AG08395 (cell line): ENCODE measurements around the gene C11orf21.
"Not testable (repeated sequence)": the region's sequence is repeated elsewhere in the genome, so short reads cannot be mapped to it uniquely, and the experiment has no call there.

Experiments used
- DNase-seq: peaks from one replicate; pipeline ENCODE4 v3.0.0; 2012; ENCODE audit warnings: mixed read lengths, low spot score

The C11orf21 gene

DNA sequence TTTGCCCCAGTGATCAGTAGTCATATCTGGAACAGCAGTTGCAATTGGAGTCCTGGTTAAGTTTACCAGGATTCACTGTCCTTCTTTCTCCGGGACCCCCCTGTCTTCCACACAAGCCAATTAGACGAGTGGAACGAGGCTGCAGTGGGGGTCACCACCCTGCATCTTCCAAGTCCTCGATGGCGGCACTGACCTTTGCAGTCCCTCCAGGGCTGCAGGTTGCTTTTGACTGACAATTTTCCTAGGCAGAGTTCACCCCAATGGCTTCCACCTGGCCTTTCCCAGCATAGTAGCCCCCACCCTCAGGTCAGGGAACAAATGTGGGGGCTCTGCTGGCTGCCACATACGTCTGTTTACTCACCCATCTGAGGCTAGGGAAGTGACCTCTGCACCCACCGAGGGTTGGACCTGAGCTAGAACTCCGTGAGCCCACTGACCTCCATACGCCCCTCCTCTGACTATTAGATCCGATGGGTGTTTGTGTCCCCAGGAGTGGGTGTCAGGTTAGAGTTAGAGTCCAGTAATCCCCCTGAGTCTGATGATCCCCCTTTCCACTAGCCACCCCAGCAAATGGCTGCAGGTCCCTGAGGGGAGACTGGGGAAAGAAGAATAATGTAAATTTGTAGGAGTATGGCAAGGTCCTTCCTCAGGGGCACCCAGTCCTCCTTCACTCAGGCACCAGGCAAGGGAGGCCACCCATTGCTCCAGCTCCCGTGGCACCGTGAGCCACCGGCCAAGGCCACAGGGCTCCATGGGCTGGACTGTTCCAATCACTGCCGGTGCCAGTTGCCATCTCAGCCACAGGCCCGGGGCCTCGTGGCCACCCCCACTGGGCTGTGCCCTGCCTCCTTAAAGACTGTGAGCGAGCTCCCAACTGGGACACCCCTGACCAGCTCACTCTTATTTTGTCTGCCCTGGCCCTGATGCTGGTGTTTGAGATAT, 5.5 kb downstream of the C11orf21 start:
- DNase-seq: no peak

DNA sequence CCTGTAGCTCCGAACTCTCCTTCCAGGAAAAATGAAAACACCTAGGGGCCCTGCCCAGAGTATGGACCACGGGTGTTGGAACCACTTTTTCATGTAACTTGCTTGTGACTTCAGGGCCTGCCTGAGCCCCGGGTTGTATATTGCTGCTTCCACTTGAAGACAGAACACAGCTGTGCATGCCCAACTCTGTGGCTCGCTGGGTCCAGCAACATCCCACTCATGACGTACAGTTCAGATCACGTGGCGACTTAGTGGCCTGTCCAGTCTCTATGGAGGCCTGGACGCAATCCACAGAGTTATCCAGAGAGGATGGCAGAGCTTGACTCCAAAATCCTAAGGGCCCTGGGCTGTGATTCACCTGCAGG, 6.8 kb downstream of the C11orf21 start:
- no peak for DNase-seq

DNA sequence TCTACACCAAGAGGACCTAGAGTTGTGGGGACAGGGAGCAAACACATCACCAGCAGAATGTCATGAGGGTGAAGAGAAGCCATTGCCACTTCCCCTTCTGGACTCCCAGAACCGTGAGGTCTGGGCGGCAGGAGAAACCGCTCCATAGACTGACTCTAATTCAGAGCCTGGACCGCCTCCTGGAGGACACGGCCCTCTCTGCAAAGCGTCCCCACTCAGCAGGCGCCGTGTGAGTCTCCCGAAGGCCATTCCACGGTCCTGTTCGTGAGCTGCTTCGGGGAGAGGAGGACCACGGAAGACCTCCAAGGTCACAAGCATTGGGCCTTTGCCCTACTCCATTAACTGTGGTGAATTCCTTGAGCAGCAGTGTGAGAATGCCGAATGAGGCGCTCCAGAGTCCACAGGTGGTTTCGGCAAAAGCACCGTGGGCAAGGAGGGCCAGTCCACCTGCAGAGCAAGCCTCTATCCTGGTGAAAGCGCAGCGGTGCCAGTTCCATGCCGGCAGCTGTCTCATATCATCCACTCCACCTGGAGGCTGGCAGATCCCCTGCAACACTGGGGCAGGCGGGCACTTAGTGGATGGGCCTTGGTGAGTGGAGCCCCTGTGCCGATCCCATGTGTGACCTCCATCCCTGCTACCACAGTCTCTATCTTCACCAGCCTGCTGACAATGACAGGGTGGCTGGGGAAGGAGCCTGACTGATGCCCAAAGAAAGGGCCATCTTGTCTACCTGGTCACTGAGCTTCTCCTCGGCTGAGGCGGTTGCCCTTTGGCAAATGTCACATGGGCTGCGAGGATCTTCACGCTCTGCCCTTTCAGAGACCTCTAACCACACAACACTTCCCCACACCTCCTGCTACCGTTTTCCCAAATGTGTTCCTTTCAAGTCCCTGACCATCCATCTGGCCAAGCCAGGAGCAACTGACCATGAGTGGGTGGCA, 7.5 kb downstream of the C11orf21 start:
- DNase-seq: no peak

DNA sequence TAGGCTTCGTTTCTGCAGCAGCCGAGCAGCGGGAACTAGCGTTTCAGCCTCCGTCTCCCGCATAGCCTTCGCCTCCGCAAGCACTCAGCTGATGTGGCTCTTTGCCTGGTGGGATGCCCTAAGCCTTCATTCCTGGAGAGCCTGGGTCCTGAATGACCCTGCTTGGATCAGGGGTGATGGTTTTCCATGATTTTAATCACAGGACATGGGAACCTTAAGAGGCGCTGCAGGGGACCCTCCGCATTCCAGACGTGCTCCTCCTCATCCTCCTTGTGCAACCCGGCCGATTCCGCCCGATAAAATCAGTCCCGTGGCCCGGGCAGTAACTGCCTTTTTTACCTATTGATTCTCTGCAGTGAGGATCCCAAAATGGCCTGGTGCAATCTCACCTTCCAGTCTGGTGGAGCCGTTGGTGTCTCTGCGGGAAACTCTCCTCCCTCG, 8.2 kb downstream of the C11orf21 start:
- no peak for DNase-seq

DNA sequence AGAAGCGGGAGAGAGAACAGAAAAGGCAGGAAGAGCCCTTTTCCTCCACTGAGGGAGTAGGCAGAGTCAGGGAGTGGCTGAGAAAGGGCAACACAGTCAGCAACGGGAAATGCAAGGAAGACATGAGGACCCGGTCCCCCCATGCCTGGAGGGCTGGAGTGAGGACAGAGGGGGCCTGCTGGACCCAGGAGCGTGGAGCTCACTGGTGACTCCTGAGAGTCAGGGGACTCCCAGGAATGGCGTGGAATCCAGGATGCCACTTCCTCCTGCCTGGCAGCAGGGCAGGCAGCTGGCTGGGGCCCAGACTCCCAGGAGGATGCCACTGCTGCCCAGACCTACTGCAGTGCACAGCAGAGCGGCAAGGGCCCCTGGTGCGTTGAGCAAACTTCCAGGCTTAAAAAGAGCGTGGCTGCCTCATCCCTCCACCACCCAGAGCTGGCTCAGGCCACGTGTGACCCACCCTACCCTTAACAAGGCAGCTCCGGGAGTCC, 11.3 kb downstream of the C11orf21 start:
- no peak for DNase-seq

DNA sequence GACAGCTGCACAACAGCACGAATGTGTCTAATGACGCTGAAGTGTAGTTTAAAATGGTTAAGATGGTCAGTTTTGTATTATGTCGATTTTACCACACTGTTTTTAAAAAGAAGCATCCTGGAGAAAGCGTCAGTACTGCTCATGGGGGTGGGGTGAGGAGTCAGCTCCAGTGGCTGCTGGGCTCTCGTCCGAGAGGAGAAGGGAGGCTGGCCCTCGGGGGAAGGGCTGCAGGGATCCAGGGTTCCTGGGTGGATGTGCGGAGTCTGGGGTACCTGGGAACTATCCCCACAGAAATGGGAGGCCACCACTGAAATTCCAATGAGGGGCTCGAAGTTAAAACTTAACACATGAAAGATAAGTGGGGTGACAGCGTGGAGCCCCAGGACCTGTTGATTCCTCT, 11.9 kb downstream of the C11orf21 start:
- DNase-seq: no peak

DNA sequence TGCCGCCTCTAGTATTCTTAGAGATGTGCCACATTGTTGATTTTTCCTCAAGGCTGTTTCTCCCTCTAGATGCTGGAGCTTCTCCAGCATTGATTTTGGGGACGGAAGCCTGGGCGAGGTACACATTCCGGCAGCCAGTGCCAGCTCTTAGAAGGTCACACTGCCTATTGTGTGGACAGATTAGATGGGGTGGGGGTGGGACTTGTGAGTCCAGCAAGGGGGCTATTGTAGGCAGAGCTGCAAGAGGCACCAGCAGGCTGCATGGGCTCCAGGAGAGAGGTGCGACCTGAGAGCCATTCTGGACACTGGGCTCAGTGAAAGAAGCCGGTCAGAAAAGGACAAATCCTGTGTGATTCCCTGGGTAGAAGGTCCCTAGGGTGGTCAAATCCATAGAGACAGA, 12.4 kb downstream of the C11orf21 start:
- DNase-seq: no peak

DNA sequence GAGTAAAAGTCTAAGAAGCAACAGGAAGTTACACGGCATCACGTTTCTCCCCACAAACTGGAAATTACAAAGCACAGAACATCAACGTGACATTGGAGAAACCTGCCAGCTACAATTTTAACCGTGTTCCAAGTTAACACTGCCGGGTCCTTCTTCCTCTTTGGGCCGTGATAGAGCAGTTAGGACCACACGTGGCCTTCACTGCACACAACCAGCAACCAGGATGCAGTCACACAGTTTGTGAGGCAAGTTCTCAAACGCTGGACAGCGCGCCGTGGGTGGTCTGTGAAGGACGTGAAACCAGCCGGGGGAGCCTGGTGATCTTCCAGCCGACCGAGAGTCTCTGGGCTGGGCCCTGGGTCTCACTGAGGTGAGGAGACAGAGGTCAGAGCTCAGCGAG, 14.6 kb downstream of the C11orf21 start:
- DNase-seq: no peak

DNA sequence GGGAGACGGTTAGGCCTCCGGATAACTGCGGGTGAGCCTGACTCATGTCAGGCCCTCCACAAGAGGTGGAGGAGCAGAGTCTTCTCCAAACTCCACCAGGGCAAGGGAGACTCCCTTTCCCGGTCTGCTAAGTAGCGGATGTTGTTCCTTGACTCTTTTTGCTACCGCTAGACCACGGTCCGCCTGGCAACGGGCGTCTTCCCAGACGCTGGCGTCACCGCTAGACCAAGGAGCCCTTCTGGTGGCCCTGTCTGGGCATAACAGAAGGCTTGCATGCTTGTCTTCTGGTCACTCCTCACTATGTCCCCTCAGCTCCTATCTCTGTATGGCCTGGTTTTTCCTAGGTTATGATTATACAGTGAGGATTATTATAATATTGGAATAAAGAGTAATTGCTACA, 15.4 kb downstream of the C11orf21 start:
- DNase-seq: not testable (repeated sequence)

DNA sequence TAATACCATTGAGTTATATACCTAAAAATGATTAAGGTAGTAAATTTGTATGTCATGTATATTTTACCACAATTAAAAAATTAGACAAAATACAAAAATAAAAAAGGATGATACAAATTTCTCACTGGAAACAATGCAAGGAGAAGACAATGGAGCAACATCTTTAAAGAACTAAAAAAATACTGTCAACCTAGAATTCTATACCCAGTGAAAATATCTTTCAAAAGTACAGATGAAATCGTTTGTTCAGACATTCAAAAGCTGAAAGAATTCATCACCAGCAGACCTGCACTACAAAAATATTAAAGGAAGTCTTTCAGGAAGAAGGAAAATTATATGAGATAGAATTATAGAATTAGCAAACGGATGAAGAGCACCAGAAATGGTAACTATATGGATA, 21.5 kb downstream of the C11orf21 start:
- no peak for DNase-seq

DNA sequence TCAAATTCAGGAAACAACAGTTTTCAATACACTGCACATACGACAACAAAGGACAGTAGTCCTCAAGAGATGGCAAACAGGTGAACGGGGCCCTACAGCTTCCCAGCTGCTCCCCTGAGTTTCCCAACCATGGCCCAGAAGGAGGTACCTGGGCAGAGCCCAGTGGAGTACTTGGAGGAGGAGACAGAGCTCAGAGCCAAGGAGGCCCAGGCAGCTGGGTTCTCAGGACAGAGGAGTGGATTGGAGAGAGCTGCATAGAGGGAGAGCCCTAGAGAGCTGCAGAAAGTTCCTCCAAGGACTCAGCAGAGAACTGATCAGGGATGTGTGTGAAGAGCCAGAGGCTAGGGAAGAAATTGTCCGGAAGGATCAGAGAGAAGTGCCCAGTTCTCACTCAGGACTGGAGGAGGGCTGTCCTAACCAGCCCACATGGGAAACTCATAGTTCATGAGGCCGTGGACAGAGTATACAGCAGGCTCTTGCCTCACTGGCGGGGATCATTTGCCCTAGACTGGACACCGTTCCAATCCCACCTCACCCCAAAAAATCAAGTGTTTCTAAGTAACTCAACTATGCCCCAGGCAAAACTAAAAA, 23.7 kb downstream of the C11orf21 start:
- DNase-seq: no peak

DNA sequence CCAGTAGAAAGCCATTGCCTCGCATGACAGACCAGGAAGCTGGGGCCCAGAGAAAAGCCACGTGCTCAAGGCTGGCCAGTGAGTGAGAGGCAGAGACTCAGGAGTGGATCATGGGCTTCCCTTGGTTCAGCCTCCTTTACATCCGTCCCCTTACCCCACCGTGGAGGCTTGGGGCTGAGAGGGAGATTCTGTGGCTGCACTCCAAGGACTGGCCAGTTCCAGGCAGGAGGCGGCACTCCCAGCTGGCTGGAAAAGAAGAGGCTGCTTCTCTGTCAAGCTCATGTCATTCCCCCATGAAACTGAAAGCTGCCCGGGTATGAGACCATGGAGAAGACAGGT, 24.7 kb downstream of the C11orf21 start:
- DNase-seq: no peak

DNA sequence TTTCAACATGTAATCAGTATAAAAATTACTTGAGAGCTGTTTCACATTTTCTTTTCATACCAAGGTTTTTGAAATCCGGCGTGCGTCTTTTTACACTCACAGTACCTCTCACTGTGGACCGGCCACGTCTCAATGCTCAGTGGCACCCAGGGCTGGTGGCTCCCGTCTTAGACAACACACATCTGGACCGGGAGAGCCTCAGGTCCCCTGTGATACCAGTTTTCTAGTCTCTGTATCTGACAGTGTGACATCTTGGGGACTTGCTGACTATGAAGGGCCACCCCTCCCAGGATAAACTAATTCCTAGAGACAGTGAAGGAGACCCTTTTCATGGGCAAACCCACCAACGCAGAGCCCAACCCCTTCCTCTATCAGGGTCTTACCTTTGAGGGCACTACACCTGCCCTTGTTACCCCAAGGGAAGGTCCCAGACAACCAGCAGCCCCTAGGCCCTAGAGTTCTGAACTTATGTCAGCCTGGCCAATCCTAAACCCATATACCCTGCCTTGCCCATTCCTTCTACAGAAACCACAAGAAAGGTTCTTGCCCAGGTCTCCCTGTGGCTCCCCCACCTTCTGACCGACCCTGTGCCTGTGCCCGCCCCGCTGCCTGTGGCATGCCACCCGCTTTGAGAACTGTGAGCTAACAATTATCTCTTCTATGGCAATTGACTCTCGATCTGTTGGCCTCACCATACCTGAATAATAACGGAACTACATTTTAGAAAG, 25.3 kb downstream of the C11orf21 start:
- DNase-seq: no peak

DNA sequence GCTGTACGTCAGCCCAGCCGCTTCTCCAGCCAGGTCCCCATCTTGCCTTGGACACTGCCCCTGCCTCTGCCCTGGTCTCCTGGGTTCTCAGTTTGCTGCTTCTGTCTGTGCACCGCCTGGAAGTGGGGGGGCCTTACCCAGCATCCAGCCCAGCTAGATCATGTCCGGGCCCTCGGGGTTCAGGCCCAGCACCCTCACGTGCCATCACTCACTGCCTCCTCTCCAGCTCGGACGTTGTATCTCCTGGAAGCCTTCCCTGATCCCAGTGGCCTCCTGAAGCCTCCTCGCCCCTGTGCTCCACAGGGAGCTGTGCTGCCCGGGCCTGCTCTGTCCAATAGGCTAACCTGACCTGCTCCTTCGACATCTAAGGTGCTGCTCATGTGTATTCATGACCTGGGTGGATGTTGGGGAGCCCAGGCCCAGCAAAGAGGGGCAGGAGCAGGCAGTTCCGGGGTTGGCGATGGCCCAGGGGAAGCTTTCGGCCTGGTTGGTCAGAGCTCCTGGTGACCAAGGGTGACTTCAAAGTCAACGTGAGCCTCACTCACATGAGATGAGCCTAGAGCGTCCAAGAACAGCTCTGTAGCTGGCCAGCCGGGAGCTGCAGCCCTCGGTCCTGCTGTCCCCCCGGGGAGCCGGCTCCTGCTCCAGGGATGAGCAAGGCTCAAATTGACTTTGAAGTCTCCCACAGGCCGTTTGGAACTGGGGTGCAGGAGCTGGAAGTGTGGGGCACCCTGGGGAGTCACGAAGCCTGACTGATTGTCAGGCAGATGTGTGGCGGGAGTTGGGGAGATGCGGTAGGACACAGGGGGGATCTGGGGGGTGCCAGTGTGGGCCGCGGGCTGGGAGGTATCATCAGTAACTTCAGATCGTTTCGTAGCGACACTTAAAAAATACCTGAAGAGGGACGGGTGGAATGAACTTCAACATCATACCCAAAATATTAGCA, 26.1 kb downstream of the C11orf21 start:
- no peak for DNase-seq

DNA sequence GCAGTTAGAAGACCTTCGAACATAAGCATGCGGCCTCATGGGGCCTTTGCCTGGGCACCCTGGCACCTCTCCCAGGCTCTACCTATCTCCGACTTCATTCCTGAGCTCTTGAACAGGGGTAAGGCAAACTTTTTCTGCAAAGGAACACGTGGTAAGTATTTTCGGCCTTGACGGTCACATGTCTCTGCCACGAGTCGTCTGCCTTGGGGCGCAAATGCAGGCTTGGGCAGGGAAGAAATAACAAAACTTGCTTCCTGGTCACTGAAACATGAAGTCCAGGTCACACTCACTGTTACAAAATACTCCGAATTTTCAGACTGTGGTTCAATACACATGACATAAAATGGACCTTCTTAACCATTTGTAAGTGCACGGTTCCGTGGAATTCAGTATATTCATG, 27.9 kb downstream of the C11orf21 start:
- DNase-seq: no peak

DNA sequence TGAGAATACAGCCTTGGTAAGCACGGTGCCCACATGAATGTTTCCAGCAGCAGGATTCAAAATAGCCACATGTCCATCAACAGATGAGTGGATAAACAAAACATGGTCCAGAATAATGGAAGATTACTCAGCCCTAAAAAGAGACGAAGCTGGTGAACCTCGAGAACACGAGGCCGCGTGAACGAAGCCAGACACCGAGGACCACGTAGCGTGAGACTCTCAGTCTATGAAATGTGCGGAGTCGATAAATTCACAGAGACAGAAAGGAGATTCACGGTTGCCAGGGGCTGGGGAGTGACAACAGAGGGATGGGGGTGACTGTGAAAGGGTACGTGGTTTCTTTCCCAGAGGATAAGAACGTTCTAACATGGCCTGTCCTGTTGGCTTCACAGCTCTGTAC, 28.4 kb downstream of the C11orf21 start:
- no peak for DNase-seq

DNA sequence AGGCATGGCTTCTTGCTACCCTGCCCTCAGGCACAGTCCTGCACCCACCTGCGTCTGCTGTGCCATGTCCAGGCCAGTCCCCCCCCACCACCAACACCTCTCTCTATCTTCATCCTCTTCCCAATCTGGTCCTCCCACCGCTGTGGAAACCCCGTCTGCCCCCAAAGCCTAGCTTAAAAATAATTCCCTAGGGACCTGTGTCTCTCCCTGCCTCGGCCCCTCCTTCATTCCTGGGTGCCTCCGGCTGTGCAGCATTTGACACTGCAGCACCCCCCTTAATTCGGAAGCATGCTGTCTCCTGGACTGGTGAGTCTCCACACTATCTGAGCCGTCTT, 28.8 kb downstream of the C11orf21 start:
- DNase-seq: no peak

DNA sequence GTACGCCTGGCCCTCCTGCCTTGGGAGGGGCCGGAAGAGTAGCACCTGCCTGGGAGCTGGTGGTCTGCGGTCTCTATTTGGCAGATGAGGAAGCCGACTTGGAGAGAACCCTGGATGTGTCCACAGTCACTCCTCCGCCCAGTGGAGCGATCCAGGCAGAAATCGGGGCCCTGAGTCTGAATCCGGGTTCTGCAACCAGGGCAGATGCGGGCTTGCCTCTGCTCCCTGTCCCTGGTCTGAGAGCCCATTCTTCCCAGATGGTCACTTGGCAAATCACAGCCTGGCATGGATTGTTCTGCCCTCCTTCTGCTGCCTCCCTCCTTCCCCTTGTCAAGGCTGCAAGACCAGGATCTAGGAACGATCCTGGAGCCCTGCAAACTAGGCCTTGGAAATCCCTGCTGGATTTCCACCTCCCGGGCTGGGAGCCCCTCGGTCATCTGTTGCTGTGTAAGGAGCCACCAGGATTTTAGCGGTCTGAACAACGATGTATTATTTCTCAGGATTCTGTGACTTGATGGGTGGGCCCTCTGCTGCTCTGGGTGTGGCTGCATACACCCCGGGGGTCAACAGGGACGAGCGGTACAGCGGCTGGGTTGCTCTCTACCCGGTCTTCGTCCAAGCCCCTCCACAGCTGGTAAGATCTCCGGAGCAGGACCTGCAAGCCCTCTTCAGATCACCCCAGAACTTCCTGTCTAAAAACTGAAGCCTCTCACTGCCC, 29.3 kb downstream of the C11orf21 start:
- DNase-seq: no peak

DNA sequence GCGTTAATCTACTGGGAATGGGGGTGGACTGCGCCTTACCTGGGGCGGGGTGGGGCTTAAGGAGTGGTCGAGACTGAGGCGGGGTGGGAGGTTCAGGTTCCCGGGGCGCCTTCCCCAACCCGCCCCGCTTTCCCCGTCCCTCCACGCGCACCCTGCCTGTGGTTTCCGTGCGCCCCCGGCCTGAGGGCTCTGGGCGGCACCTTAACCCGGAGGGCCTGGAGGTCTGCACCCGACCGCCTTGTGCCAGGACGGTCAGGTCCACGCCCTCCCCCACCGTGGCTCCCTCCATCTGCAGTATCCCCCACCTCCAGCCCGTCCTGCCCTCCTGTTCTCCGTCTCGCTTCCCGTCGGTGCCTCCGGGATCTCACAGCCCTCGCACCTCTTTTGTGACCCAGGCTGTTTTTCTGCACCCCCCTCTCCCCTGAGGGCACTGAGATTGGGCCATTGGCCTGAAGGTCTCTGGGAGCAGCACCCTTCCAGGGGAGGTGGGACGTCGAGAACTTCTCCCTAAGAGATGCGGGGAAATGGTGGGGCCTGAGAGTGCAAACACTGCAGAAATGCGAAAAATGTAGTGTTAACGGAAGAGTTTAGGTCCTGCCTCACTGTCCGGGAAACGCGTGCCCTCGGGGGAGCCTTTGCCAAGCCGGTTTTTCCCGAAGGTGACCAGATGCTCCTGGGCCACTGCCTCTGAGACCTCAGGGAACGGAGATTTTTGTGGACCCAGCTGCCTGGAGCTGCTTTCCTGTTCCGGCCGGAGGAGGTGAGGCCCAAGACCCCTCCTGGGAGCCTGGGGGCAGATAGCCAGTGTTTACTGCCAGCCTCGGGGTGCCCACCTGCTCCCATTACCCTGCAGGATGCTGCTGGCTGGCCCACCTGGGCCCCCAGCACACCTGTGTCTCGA, 30.1 kb downstream of the C11orf21 start:
- DNase-seq: no peak
